NCI-H1105 (cell line): Measurements from ENCODE around the gene SOX9.
"Not testable (repeated sequence)": the region's sequence is repeated elsewhere in the genome, so short reads cannot be mapped to it uniquely, and the experiment has no call there.

Experiments used
- DNase-seq: peaks from one replicate; lab custom pipeline; 2025; lab: John Stamatoyannopoulos, UW

The SOX9 gene

DNA sequence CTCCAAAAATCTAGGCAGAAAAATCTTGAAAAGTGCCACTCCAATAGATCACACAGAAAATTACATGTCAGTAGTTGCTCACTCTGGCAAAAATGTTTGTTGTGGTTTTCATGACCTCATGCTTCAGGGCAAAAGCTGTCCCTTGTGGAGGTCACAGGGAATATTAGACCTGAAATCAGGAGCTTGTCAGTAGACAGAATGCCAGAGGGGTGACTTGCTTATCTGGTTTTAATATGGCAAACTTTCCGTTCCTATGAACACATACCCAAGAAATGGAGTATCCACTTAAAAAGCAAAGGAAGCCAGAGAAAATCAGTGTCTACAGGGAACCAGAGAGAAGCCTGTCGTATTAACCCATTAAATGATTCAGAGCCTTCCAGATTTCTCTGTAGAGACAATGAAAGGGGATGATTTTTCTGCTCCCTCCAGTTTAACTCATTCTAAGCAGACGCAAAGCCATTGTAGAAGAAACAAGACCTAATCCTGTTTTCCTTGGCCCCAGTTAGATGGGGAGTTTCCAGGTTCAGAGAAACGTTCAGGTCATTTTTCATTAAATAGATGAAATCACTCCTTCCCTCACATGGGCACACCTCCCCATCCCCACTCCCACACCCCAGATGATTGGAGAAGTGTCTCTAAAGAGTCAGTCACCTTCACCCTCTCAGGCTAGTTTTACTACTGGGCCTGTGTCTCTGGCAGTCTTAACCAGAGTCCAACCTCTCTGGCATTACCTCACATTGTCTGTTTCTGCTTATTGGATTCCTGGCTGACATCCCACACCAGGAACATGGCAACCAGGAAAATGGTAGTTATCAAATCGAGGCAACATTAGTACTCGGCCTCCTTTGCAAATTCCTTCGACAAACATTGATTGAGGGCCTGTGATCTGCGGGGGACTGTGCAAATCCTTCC, 6.0 kb downstream of the SOX9 start:
- no peak for DNase-seq

DNA sequence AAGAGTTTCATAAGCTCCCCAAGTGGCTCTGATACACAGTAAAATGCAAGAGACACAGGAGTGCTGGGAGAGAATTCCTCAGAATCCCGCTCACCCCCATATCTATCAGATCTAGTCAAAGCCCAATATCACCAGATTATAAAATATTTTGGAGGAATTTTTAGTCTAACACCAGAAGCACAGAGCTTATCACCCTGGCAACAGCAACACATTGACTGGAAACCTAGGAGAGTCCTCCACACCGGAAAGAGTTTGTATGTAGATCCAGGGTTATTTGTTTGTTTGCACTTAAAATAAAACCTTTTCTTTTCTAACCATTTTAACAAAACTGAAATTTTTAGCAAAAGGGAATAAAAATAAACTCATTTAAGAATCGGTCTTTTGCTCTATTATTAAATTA, 7.2 kb downstream of the SOX9 start:
- no peak for DNase-seq

DNA sequence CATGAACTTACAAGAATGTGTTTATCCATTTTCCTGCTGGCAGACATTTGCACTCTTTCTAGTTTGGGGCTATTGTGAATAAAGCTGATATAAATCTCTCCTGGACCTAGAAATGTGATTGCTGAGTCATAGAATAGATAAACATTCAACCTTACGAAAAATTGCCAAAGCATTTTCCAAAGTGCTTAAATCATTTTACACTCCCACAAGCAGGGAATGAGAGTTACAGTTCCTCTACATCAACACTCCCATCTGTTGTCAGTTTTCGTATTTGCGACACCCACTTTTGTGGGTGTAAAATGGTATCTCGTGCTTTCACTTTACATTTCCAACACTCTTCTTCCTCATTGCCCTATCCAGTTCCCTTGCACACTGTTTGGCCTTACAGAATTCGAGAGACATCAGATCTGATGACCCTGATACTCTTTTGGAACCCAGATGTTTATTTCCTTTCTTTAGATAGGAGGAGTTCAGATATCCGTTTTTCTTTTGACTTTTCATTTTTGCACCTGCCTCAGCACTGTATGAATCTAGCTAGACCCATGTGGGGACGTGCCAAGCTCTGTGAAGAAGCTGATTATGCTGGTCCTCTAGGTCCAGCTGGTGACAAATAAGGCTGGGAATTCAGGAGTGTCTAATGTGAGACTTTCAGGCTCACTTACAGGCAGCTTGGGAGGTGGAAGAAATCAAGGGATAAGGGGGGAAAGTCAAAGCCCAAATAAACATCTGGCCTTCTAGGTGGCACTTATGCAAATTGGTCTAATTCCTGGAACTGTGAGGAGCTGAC, 14.0 kb downstream of the SOX9 start:
- no peak for DNase-seq

DNA sequence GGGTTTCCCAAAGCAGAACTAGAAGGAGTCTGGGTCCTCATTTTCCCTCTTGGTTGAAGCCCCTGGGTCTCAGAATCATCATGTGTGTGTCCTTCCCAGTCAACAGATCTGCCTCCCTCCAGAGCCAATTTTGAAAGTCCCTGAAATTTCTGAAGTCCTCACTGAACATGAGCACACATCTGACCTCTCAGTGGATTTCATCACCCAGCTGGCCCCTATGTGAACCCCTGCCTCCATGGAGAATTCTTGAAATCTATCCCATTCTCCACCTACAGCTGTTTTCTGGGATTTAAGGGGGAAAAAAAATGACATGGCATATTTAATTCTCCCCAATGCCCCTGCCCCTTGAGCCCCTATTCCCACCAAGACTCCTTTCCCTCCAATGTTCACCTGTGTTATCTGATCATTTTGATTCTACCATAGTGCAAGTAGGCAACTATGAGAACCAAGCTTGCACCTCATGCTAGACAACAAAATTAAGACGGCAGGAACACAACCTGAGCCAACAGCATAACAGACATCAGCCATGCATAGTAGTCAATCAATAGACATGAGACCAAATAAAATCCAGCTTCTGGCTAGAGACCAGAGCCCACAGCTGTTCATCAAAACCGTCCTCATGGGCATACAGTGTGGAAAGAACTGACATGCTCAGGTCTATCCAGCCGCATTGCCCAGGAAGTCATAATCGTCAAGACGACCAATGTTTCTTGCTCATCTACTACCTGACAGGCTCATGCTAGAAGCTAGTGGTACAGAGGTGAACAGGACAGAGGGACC, 14.9 kb downstream of the SOX9 start:
- no peak for DNase-seq

DNA sequence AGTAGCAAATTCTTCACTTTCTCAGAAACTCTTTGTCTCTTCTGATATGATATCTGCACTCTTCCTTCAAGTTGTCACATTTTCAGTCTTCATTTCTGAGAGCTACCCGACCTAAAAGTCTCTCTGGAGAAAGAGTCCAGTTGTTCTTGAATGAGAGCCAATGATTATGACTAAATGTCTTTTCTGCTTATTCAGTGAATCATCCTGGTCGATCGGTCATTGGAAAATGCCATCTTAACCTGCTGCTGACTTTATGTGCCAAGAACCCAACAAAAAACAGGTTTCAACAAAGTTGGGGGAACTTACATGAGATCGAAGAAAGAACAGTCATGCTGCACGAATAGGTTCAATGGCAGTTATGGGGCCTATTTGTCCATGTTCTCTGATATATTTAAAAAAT, 15.9 kb downstream of the SOX9 start:
- DNase-seq: no peak

DNA sequence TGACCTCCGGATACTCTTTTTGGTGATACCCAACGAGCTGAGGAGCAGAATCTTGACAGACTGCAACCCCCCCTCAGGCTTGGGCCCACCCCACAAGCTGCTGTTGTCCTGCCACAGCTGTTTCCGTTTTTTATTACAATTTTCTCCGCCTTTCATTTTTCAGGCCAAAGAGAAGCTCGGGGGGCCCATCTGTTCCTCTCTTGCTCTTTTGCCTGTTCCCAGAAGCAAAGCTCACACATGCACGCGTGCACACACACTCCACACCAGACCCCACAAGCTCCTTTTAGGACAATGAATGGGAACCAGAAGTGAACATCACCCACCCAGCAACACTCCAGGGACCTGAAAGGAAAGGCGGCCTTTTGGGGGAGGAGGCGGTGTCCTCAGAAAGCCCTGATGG, 16.3 kb downstream of the SOX9 start:
- DNase-seq: no peak

DNA sequence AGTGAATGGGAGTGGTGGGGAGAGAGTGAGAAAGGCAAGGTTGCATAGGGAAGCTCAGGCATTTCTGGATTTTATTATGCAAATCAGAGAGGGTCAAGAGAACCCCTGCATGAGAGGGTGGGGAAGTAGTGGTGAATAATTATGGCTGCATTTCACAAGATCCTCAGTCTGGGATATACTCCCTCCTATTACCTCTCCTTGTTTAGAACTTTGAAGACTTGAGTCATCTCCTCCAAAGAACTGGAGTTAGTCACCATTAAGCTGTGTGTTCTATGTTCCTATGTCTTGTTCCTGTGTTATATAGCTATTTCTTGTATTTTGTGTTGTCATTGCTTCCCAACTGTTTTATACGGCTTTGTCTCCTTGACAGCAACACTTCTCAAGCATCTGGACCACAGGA, 18.4 kb downstream of the SOX9 start:
- no peak for DNase-seq

DNA sequence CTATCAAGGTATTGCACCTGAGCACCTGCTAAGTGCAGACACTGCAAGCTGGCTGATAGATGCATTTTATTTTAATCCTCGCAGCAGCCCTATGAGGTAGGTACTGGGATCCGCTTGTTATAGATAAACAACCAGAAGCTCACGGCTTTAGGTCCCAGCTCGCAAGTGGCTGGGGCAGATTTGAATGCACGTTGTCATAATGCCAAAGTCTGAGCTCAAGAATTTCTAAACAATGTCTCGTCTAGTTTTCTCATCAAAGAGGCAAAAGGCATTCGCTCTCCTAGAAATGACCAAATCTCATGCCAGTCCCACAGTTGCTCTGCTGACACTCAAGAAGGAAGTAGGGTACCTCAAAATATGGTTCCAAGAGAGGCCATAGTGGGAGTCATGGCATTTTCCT, 20.5 kb downstream of the SOX9 start:
- DNase-seq: no peak

DNA sequence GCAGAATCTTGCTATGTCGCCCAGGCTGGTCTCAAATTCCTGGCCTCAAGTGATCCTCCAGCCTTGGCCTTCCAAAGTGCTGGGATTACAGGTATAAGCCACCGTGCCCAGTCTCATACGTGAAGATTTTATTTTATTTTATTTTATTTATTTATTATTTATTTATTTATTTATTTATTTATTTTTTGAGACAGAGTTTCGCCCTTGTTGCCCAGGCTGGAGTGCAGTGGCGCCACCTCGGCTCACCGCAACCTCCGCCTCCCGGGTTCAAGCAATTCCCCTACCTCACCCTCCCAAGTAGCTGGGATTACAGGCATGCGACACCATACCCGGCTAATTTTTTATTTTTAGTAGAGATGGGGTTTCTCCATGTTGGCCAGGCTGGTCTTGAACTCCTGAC, 21.3 kb downstream of the SOX9 start:
- not testable (repeated sequence) for DNase-seq

DNA sequence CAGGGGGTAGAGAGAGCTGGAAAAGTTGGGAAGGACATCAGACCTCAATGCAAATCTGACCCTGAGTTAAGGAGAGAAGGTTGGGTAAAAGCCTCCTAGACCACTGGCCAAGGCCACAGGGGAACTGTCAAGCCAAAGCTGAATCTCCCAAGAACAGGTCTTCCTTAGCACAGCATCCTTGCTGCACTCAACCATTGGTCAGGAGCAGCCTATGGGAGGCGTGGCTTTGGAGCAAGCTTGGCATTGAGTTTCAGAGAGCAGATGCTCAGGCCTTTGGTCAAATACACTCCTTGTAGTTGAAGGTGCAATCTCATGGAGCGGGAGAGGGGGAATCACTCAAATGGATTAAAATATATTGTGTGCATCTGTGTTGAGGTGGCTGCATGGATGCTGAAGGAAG, 21.8 kb downstream of the SOX9 start:
- no peak for DNase-seq

DNA sequence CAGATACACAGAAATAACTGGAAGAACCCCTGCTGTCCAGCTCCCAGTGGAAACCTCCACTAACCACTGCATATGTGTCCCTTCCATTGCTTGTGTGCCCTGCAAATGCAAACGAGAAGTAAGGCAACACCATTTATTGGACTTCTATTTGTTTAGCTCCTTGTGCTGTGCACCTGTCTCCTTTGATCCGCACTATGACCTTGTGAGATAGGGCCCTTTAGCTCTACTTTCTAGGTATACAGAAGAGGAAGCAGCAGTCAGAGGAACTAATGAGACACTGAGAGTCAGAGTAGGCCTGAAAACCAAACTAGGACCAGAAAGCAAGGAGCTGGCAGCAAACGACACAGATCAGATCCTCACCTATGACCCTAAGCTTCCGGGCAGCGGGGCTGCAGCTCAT, 22.4 kb downstream of the SOX9 start:
- no peak for DNase-seq

DNA sequence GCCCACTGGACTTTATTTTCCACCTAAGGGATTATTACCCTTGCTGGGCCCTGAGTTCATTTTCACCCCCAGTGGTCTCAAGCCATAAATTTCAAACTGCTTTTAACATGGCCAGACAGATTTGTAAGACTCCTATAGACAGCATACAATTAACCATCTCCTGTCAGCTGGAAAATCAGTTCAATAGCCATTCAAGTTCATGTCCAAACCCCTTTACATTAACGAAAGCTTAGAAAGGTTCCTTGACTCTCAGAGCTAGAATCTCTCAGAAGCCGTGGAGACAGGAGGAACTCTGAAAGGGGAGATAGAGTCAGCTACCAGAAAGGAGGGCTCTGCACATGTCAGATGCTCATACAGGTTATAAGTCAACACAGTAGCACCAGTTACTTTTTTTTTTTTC, 23.3 kb downstream of the SOX9 start:
- no peak for DNase-seq

DNA sequence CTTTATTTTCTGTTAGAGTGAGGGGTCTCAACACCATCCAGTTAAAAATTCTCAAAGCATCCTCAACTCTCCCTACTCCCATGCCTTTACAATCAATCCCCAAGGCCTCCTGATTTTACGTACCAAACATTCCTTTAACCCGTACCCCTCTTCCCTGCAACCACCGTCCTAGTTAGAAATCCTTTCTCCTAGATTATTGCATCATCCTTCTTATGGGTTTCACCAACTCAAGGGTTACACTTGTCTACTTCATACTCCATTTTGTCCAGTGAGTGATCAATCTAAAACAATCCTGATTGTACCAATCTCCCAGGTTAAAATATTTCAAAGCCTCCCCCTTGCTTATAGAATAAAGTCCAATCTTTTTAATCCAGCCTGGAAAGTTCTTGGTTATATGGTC, 24.7 kb downstream of the SOX9 start:
- DNase-seq: no peak

DNA sequence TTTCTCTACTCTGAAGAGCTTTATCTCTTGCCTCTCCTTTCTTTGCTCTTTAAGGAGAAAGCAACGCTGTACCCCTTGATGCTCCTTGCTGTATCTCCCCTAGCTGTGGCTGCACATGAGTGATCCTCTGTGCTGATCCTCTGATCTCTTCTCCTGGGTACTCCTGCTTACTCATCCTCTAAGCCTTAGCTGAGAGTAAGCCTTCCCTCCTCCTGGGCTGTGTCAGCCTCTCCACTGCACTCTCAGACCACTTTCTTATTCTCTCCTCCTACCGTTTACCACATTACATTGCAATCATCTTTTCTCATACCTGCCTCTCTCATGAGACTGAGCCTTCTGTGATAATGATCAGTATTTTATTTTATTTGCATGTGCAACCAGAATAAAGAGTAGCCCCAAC, 25.1 kb downstream of the SOX9 start:
- no peak for DNase-seq

DNA sequence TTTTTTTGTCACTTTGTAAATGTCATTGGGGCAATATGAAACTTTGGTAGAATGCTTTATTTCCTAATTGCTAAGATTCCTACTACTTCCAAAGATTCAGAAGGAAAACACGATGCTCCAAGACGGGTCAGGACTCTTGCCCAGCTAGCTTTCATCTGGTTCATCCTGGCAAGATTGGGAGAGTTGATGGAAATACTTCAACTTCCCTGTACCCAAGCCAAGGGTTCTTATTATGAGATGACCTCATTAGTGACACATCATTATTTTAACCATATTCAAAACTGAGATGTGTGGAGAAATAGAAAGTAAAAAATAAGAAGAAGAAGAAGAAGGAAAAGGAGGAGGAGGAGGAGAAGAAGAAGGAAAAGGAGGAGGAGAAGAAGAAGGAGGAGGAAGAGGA, 25.6 kb downstream of the SOX9 start:
- DNase-seq: no peak

DNA sequence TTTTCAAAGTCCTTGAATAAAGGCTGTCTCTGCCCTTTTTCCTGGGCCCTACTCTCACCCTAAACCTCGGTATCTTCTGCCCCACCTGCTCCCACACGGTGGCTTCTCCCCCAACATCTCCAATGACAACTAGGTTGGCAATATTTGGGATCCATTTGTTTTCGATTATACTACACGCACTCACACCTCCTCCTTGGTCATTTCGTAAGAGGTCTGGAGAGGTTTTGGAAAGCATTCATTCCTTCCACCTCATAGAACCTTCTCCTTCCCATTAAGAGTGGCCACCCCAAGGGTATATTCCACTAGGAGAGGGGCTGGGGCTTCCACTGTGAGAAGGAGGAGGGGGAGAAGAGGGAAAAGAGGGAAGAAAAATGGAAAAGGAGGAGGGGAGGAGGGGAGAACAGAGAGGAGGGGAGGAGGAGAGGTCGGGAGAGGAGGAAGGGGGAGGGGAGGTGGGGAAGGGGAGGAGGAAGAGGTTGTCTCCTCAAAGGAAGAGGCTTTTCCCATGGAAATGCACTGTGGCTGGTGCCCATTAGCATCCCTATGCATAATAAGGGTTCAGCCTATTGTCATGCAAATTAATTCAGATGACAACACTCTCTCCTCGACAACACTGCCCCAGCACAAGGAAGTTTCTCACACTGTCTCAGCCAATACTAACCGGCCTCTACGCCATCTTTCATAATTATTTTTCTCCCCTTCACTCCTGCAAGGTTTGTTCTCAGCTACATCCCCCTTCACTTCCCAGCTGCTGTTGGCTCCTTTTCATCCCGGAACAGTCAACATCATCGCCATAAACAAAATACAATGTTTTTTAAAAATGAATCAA, 30.0 kb downstream of the SOX9 start:
- DNase-seq: no peak

DNA sequence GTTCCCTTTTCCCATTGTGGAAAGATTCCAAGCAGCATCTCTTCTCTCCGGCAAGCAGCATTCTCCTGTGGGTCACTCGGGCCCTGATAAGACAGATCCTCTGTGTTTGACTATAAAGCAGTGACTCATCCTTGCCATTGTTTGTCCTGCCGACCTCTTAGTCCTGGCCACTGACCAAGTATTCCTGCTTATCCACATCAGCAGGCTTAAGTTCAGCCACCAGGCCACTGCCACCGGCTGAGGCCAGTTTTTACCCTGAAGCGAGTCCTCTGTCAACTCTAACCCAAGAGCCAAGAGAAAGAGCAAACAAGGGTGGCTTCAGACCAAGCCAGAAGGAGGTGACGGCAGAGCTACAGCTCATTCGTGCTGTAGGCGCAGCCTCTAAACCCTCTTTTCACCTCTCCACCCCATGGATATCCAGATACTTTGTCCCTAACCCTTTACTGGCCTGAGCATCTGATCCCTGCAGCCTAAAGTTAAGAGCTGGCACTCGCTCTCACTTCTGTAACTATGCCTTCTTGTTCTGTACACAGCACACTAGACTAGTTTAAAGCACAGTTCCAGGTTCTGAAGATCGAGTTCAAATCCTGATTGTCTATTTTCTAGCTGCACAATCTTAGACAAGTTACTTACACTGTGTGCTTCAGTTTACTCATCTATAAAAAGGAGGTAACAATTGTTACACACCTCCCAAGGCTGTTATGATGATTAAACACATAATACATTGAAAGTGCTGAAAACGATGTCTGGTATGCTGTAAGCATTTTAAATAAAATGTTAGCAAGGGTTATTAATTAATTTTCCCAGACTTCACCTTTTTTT, 31.0 kb downstream of the SOX9 start:
- no peak for DNase-seq

DNA sequence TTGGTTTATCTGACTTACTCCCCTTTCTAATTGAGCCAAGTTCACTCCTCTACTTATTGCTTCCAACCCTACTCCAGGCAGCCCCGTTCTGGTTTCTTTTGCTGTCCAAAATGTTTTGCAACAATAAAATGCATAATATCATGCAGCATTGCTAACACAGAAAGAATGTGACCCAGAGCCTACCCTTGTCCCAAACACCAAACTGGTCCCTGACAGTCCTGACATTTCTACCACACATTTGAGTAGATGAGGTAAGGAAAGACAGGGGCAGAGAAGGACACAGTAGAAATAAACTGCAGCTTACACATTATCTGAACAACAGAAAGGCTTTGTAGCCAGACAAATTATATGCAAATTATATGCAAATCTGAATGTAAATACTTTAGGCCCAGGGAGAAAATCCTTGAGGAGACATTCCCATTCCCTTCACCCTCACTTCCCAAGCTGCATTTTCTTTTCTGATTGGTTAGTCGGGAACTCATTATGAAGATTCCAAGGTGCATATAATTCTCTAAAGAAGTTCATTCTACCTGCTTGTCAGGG, 31.6 kb downstream of the SOX9 start:
- no peak for DNase-seq

DNA sequence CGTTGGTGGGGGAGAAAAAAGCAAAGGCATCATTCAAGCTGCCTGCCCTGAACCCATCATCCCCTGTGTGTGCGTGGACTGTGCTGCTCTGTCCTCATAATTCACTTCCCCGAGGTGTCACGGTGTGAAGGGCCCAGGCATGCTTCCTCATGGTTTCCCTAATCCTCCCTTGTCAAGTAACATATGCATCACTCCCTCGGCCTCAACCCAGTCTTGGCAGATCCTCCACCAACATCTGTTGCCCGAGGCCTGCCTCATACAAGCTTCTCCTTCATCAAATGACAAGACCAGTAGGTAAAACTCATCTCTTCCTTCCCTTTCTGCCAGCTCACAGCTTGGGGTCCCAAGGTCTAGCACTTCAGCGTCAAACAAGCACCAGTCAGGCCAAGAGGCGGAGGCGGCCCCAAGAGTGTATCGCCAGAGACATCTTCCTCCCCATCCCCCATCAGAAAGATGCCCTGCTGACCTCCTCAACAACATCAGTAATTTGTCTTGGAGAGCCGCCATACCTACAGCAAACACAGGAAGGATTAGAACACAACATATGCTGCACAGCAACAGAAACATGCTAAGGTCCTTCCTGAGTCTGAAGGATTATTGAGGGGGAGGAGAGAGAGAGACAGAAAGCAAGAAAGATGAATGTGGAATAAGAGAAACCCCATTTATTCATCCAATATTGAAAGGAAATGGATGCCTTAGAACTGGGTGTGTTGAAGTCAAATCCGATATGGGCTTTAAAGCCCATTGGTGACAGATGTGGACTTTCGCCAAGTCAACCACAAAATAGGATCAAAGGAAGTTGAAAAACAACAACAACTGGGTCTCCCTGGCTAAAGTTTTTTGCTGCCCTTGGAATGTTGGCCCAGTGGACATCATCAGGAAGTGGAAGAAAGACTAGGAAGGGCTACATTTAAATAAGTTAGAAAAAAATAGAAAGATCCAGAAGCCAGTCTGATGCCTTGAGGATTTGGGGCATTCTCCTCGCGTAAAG, 38.4 kb downstream of the SOX9 start:
- no peak for DNase-seq
